Astrocyte of the cerebellum (primary cell): ENCODE measurements around the gene ITGB2.

ENCODE experiments used
- DNase-seq: peaks from one replicate; pipeline ENCODE4 v3.0.0-alpha.2; 2011; ENCODE audit warnings: low read depth
- H3K4me3 ChIP-seq: 2 replicates; pipeline ENCODE4 v1.5.1; 2011; ENCODE audit warnings: mild to moderate bottlenecking, low read depth, low read length, moderate library complexity
- CTCF ChIP-seq: IDR thresholded peaks from 2 replicates; pipeline ENCODE4 v1.5.1; 2012; ENCODE audit warnings: low read length, low read depth, moderate library complexity, mild to moderate bottlenecking; ENCODE audit errors: missing control alignments
- in situ Hi-C: cut with HindIII; loops from 2 replicates; pipeline ENCODE4 v1.10.0; 2017; ENCODE audit warnings: low sequenced_read_pairs

ITGB2 gene

GRCh38 chr21:44848821-44849521, 71.7 kb downstream of the ITGB2 start:
- no peak overlapping the region for H3K4me3 ChIP-seq
- no peak for DNase-seq
- in situ Hi-C loops: no loop called here
- TF ChIP-seq CTCF: no peak

- DNase-seq: no peak
- no peak overlapping the region for H3K4me3 ChIP-seq
- TF ChIP-seq CTCF: no peak
- in situ Hi-C loops: no loop called here
Measured at GRCh38 chr21:44847261-44848056, 73.2 kb downstream of the ITGB2 start.

- no peak for TF ChIP-seq CTCF
- no peak overlapping the region for H3K4me3 ChIP-seq
- no peak for DNase-seq
- in situ Hi-C loops: no loop called here
Measured at GRCh38 chr21:44846485-44847260, 74.0 kb downstream of the ITGB2 start.

GRCh38 chr21:44846224-44846484, 74.5 kb downstream of the ITGB2 start:
- no peak for TF ChIP-seq CTCF
- in situ Hi-C loops: no loop called here
- DNase-seq: no peak
- peak overlapping the region; percentile 24 for H3K4me3 ChIP-seq

GRCh38 chr21:44845418-44846223, 75.1 kb downstream of the ITGB2 start:
- no peak for DNase-seq
- peak; percentile 23 for TF ChIP-seq CTCF
- in situ Hi-C loops: no loop called here
- H3K4me3 ChIP-seq: peak overlapping the region; percentile 24

- no peak overlapping the region for H3K4me3 ChIP-seq
- TF ChIP-seq CTCF: no peak
- in situ Hi-C loops: no loop called here
- no peak for DNase-seq
Measured at GRCh38 chr21:44844256-44844655, 76.4 kb downstream of the ITGB2 start.
